Tibial artery (tissue), 4 donors: ENCODE measurements around the gene CDCA8.

ENCODE experiments used
- DNase-seq, 2 donors: peaks; one replicate each; pipeline ENCODE4 v3.0.0-alpha.2; 2019
- H3K27ac ChIP-seq, 2 donors: fragments of 200-600 bp; sonication (generic) in 1 of 2; 1 replicate in 1 of 2; 2 replicates in 1 of 2; pipeline ENCODE4 v1.5.1; 2018 to 2019; ENCODE audit warnings: mild to moderate bottlenecking in 1 of 2
- H3K27me3 ChIP-seq, 2 donors: fragments of 200-600 bp; sonication (generic) in 1 of 2; one replicate each; pipeline versions ENCODE4 v1.5.1 to v1.6.0; 2016 to 2019
- H3K36me3 ChIP-seq, 3 donors: fragments of 200-600 bp; sonication (generic) in 2 of 3; one replicate each; pipeline ENCODE4 v1.5.1; 2016 to 2019; ENCODE audit warnings: mild to moderate bottlenecking in 2 of 3
- H3K4me1 ChIP-seq, 4 donors: fragments of 200-600 bp; sonication (generic) in 2 of 4; 1 replicate in 3 of 4; 2 replicates in 1 of 4; pipeline ENCODE4 v1.5.1; 2016 to 2019
- H3K4me3 ChIP-seq, 2 donors: fragments of 200-600 bp; sonication (generic) in 1 of 2; 1 replicate in 1 of 2; 2 replicates in 1 of 2; pipeline ENCODE4 v1.5.1; 2018 to 2019; ENCODE audit warnings: mild to moderate bottlenecking in 2 of 2
- H3K9me3 ChIP-seq, 3 donors: fragments of 200-600 bp; sonication (generic) in 1 of 3; one replicate each; pipeline ENCODE4 v1.5.1; 2016 to 2019
- CTCF ChIP-seq, 2 experiments: fragments of 200-600 bp in 1 of 2; fragments of 450-650 bp in 1 of 2; IDR thresholded peaks; one replicate each; pipeline ENCODE4 v1.5.1; 2017 to 2019; ENCODE audit warnings: antibody characterized with exemption in 2 of 2, mild to moderate bottlenecking in 1 of 2, moderate library complexity in 1 of 2
- intact Hi-C: fragments of 100-400 bp; cut with DNase I; formaldehyde crosslinking; loops from one replicate; pipeline ENCODE4 v1.15.0; 2023; ENCODE audit warnings: low total_unique reads

Gene CDCA8

DNA sequence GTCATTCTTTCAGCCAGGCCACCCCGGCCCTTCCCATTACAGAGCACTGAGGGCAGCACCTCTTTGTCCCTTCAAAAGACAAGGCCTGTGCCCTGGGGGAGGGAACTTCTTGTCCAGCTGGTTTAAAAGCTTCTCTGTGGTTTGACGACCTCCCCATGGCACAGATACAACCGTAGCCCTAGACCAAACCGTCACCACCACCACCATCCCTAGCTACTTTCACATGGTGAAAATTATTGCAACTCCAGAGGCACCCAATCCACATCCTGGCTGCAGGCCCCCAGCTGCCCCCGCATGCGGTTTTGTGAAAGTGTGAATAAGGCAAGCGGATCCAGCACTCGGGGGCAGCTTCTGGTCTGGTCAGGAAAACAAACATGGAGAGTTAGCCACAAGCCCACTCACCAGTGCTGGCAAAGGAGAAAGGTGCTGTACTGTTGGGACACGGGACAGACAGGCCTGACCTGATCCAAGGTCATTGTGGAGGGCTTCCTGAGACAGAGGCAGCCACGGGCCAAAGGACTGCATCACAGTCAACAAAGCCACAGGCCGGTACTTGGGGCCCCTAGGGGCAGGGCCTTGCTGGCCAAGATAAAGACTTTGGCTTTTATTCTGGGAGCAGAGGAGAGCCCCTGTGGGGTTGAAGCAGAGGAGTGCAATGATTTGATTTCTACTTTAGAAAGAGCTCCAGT, 31.2 kb downstream of the CDCA8 start:
- no peaks in the 10 kb centered on the region for H3K9me3 ChIP-seq
- no peaks in the 10 kb centered on the region for H3K4me1 ChIP-seq
- DNase-seq = peak in 1 of 2 donors; percentile 43
- H3K27me3 ChIP-seq = peaks cover 0 to 55% of the 10 kb centered on the region in 2 donors
- TF ChIP-seq CTCF (IDR thresholded peaks at IDR 0.05) = no peak
- no peak overlapping the region for H3K4me3 ChIP-seq
- intact Hi-C loops = no loop called here
- no peaks in the 10 kb centered on the region for H3K36me3 ChIP-seq
- no peak overlapping the region for H3K27ac ChIP-seq

DNA sequence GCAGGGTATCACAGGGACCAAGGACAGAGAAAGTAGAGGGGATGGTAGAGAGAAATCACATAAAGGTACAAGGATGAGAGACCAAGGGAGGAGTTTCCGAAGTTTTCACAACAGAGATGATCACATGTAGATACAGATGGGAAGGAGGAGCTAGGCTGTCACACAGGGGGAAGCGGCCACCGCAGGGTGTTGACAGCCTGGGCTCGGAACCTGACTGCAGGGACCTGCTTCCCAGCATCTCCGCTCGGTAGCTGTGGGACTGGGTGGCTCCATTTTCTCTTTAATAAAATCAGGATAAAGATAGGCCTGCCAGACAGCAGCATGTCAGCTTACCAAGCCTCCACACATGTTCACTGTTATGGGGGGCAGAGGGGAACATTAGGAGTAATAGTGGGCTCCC, 32.3 kb downstream of the CDCA8 start:
- intact Hi-C loops = no loop called here
- Histone ChIP-seq H3K27ac (no peak overlapping the region), H3K4me1 (no peaks in the 10 kb centered on the region), H3K4me3 (no peak overlapping the region), H3K36me3 (no peaks in the 10 kb centered on the region), H3K27me3 (peaks cover 0 to 50% of the 10 kb centered on the region in 2 donors), H3K9me3 (no peaks in the 10 kb centered on the region)
- TF ChIP-seq CTCF (IDR thresholded peaks at IDR 0.05) = no peak
- DNase-seq = peak in 1 of 2 donors; percentile 32

DNA sequence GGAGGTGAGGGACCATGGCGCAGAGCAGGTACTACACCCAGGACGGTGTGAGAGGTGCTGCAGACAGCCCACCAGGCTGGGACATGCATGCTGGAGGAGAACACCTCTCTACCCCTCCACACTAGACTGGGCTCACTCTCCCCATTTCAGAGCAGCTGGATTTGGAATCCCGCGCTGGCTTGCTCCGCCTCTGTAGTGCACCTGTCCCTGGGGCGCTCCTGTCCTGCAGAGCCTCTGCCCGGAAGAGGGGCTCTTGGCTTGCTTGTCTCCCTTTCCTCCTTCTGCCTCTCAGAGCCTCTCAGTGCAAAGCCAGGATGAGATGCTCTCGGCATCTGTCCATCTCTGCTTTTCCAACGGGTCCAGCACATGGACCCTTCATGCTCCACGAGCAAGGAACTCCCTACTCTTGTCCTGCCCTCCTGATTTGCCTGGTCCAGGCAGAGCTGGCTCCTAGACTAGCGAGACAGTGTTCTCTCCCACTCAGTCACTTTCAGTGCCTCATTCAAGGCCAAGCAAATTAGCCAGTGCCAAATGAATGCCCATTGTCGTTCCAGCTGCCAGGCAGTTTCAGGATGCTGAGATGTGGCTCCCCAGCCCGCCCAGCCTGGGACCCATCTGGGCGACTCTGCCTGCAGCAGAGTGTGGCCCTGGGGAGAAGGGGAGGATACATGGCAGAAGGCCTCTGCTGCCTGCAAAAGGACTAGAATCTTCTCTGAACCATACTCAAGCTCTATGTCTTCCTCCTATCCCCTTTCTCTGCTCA, 33.7 kb downstream of the CDCA8 start:
- no peak overlapping the region for H3K4me3 ChIP-seq
- TF ChIP-seq CTCF (IDR thresholded peaks at IDR 0.05) = no peak

GRCh38 chr1:37726751-37727585, 34.7 kb downstream of the CDCA8 start:
- DNase-seq = peak in 1 of 2 donors; percentile 49
- Histone ChIP-seq H3K27me3 (peaks cover 0 to 40% of the 10 kb centered on the region in 2 donors), H3K4me1 (no peaks in the 10 kb centered on the region), H3K27ac (no peak overlapping the region), H3K9me3 (no peaks in the 10 kb centered on the region), H3K4me3 (no peak overlapping the region), H3K36me3 (no peaks in the 10 kb centered on the region)
- no peak for TF ChIP-seq CTCF (IDR thresholded peaks at IDR 0.05)
- intact Hi-C loops = no loop called here

More for the DNA sequence above, 33.7 kb downstream of the CDCA8 start:
- H3K27ac ChIP-seq = no peak overlapping the region
- H3K9me3 ChIP-seq = no peaks in the 10 kb centered on the region
- intact Hi-C loops = no loop called here
- no peaks in the 10 kb centered on the region for H3K4me1 ChIP-seq
- H3K36me3 ChIP-seq = no peaks in the 10 kb centered on the region
- peaks cover 0 to 39% of the 10 kb centered on the region in 2 donors for H3K27me3 ChIP-seq
- peak in 1 of 2 donors; percentile 37 for DNase-seq

- peaks cover 0 to 48% of the 10 kb centered on the region in 2 donors for H3K27me3 ChIP-seq
Measured at GRCh38 chr1:37728416-37728815, 36.1 kb downstream of the CDCA8 start.

More at GRCh38 chr1:37728416-37728815, 36.1 kb downstream of the CDCA8 start:
- intact Hi-C loops = no loop called here
- Histone ChIP-seq H3K27ac (no peak overlapping the region), H3K4me3 (no peak overlapping the region), H3K36me3 (no peaks in the 10 kb centered on the region), H3K9me3 (no peaks in the 10 kb centered on the region), H3K4me1 (no peaks in the 10 kb centered on the region)
- DNase-seq = peak in 1 of 2 donors; percentile 35
- TF ChIP-seq CTCF (IDR thresholded peaks at IDR 0.05) = no peak
